K562 (cell line): ENCODE measurements around the gene SLC34A1. TPM values are rescaled to one million over a fixed set of nuclear protein-coding genes. Genes with fewer than 3 reads are reported as not detected.

Source experiments
- C11orf30 ChIP-seq: fragments of 450-650 bp; IDR thresholded peaks from 2 replicates; pipeline ENCODE4 v1.6.1; 2016; ENCODE audit warnings: low read depth, mild to moderate bottlenecking
- CBX1 ChIP-seq: sonication (generic); IDR thresholded peaks from 2 replicates; pipeline ENCODE4 v1.6.1; 2016; ENCODE audit warnings: antibody characterized with exemption, low read depth, mild to moderate bottlenecking
- ESRRA ChIP-seq: fragments of 450-650 bp; IDR thresholded peaks from 2 replicates; pipeline ENCODE4 v1.6.1; 2014; ENCODE audit warnings: low read depth, mild to moderate bottlenecking, moderate library complexity, borderline replicate concordance
- FOXA3 ChIP-seq, 2 experiments: fragments of 450-650 bp in 1 of 2; sonication (generic) in 1 of 2; formaldehyde crosslinking; IDR thresholded peaks in 1 of 2; conservative IDR thresholded peaks in 1 of 2; 2 replicates each; pipeline versions ENCODE4 v1.4.0 to v1.8.0; 2020 to 2022; ENCODE audit warnings: mild to moderate bottlenecking in 2 of 2, missing genetic modification reagents in 1 of 2
- GABPA ChIP-seq: fragments of 200-800 bp; sonication (Bioruptor generic); conservative IDR thresholded peaks from 2 replicates; pipeline ENCODE4 v1.6.1; 2016; ENCODE audit warnings: low read depth, missing genetic modification characterization, missing compliant biosample characterization
- GABPB1 ChIP-seq: sonication (generic); formaldehyde crosslinking; IDR thresholded peaks from 2 replicates; pipeline ENCODE4 v1.8.0; 2022; ENCODE audit warnings: mild to moderate bottlenecking, missing genetic modification reagents
- MCM3 ChIP-seq: fragments of 450-650 bp; IDR thresholded peaks from 2 replicates; pipeline ENCODE4 v1.6.1; 2016
- PHF8 ChIP-seq: fragments of 200-600 bp; sonication (generic); IDR thresholded peaks from 2 replicates; pipeline ENCODE4 v1.6.1; 2012; ENCODE audit warnings: mixed run types, mild to moderate bottlenecking, inconsistent platforms, low read length, moderate library complexity, borderline replicate concordance
- RBBP5 ChIP-seq: fragments of 200-600 bp; sonication (generic); IDR thresholded peaks from 2 replicates; pipeline ENCODE4 v1.6.1; 2012; ENCODE audit warnings: borderline replicate concordance, mild to moderate bottlenecking, low read length, control low read depth, inconsistent platforms; ENCODE audit not compliant: insufficient read depth, poor library complexity, severe bottlenecking
- SPI1 ChIP-seq: IDR thresholded peaks from 2 replicates; pipeline ENCODE4 v1.6.1; 2011; ENCODE audit warnings: low read depth, low read length, control low read depth, borderline replicate concordance
- ZC3H4 ChIP-seq: sonication (generic); formaldehyde crosslinking; IDR thresholded peaks from 2 replicates; pipeline ENCODE4 v1.9.0; 2021; ENCODE audit warnings: missing genetic modification reagents, borderline replicate concordance
- ZKSCAN8 ChIP-seq: fragments of 200-800 bp; sonication (Bioruptor generic); IDR thresholded peaks from 2 replicates; pipeline ENCODE4 v1.6.1; 2016; ENCODE audit warnings: missing genetic modification characterization, missing compliant biosample characterization
- ZNF143 ChIP-seq: sonication (generic); formaldehyde crosslinking; IDR thresholded peaks from 2 replicates; pipeline ENCODE4 v1.9.0; 2022; ENCODE audit warnings: mild to moderate bottlenecking, missing genetic modification reagents
- polyA plus RNA-seq, 8 experiments: library from polyadenylated mRNA; depleted of rRNA in 4 of 8; stranded (reverse) in 5 of 8; unstranded in 3 of 8; fragments of >200 nt; fragmentation: Nextera tagmentation in 2 of 8; fragmentation: Illumina TruSeq in 1 of 8; extraction: Ambion mirVana in 2 of 8; extraction: Trizol in 1 of 8; gene quantifications; 2 replicates each; pipeline versions ENCODE4 v1.2.1 to v1.2.3, GENCODE V29; 2011 to 2014; ENCODE audit warnings: inconsistent platforms in 1 of 8, missing spikeins in 1 of 8
- total RNA-seq, 7 experiments: library from RNA; depleted of rRNA in 6 of 7; stranded (reverse); fragments of >200 nt in 6 of 7; fragmentation: Illumina TruSeq in 2 of 7; extraction: Trizol in 2 of 7; gene quantifications; 2 replicates each; pipeline versions ENCODE4 v1.2.1 to v1.2.3, GENCODE V29; 2011 to 2021; ENCODE audit warnings: low replicate concordance in 1 of 7
- TF ChIP-seq, protein P1 (sequence below): sonication (generic); formaldehyde crosslinking; IDR thresholded peaks from 2 replicates; pipeline ENCODE4 v1.8.0; 2022; ENCODE audit warnings: mild to moderate bottlenecking, missing genetic modification reagents
- TF ChIP-seq, protein P2 (sequence below): fragments of 450-650 bp; IDR thresholded peaks from 2 replicates; pipeline ENCODE4 v1.6.1; 2016; ENCODE audit warnings: antibody characterized with exemption
- TF ChIP-seq, protein P3 (sequence below): fragments of 450-650 bp; formaldehyde crosslinking; IDR thresholded peaks from 2 replicates; pipeline ENCODE4 v1.4.0; 2020; ENCODE audit warnings: mild to moderate bottlenecking, moderate library complexity
- TF ChIP-seq, protein P4 (sequence below): fragments of 450-650 bp; formaldehyde crosslinking; IDR thresholded peaks from 2 replicates; pipeline ENCODE4 v1.4.0; 2020; ENCODE audit warnings: mild to moderate bottlenecking, moderate library complexity

SLC34A1 gene
- total and polyA plus RNA-seq, 9 of the 15 experiments (the other 6 are each of a cell fraction or from before 2014, with no cell fraction given), result not detected

DNA sequence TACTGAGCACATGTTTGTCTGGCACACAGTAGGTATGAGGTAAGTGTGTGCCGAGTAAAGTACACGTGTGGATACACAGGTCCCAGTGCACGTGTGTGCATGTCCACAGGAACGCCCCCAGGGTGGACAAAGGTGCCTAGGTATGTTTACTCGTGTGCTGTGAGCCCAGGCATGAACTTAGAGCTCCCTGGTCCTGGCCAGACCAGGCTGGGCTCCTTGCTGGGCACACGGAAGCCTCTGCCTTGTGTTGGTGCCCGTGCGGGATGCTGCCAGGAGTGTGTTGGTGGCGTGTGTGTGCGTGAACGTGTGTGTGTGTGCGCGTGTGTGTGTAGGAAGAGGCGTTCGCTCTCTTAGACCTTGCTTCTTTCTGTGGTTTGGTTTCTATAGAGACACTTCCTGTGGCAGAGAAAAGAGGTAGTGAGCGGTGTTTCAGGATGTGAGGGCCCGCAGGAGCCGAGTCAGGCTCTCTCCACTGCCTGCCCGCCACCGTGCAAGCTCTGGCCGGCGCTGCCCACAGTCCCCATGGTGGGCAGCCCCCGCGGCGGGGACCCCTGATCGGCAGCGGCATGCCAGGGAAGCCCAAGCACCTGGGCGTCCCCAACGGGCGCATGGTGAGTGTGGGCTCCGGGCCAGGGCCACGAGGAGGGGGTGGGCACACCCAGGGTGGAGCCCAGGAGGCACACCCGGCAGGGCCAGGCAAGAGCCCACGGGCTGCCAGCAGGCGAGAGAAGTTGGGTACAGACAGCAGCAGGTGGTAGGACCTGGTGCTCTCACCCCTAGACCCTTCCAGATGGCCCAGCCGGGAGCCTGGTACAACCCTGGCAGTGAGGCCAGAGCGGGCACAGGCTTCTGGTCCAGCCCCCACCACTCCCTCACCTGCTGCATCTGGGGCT is 26.5 kb upstream of the SLC34A1 start, which contains the start of gene RGS14 (continued):
- no peak for TF ChIP-seq ZKSCAN8 (CRISPR knock-in tag)
- no peak for TF ChIP-seq ZNF143
- TF ChIP-seq ESRRA, result peak; percentile 31; the same call in 1 of the 2 replicates
- TF ChIP-seq, protein P1, sequence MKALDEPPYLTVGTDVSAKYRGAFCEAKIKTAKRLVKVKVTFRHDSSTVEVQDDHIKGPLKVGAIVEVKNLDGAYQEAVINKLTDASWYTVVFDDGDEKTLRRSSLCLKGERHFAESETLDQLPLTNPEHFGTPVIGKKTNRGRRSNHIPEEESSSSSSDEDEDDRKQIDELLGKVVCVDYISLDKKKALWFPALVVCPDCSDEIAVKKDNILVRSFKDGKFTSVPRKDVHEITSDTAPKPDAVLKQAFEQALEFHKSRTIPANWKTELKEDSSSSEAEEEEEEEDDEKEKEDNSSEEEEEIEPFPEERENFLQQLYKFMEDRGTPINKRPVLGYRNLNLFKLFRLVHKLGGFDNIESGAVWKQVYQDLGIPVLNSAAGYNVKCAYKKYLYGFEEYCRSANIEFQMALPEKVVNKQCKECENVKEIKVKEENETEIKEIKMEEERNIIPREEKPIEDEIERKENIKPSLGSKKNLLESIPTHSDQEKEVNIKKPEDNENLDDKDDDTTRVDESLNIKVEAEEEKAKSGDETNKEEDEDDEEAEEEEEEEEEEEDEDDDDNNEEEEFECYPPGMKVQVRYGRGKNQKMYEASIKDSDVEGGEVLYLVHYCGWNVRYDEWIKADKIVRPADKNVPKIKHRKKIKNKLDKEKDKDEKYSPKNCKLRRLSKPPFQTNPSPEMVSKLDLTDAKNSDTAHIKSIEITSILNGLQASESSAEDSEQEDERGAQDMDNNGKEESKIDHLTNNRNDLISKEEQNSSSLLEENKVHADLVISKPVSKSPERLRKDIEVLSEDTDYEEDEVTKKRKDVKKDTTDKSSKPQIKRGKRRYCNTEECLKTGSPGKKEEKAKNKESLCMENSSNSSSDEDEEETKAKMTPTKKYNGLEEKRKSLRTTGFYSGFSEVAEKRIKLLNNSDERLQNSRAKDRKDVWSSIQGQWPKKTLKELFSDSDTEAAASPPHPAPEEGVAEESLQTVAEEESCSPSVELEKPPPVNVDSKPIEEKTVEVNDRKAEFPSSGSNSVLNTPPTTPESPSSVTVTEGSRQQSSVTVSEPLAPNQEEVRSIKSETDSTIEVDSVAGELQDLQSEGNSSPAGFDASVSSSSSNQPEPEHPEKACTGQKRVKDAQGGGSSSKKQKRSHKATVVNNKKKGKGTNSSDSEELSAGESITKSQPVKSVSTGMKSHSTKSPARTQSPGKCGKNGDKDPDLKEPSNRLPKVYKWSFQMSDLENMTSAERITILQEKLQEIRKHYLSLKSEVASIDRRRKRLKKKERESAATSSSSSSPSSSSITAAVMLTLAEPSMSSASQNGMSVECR (CRISPR knock-in tag), result 0 out of 2 replicates have a peak, but pooled peaks have one; percentile 34
- TF ChIP-seq ZC3H4, result 0 out of 2 replicates have a peak, but pooled peaks have one; percentile 59
- 0 out of 2 replicates have a peak, but pooled peaks have one; percentile 29 for TF ChIP-seq CBX1
- 0 out of 2 replicates have a peak, but pooled peaks have one; percentile 37 for TF ChIP-seq MCM3
- TF ChIP-seq, protein P2, sequence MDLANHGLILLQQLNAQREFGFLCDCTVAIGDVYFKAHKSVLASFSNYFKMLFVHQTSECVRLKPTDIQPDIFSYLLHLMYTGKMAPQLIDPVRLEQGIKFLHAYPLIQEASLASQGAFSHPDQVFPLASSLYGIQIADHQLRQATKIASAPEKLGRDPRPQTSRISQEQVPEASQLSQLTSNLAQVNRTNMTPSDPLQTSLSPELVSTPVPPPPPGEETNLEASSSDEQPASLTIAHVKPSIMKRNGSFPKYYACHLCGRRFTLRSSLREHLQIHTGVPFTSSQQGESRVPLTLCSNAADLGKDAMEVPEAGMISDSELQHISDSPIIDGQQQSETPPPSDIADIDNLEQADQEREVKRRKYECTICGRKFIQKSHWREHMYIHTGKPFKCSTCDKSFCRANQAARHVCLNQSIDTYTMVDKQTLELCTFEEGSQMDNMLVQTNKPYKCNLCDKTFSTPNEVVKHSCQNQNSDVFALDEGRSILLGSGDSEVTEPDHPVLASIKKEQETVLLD, result no peak
- TF ChIP-seq GABPB1, result peak; percentile 34
- peak; percentile 50; the same call in 1 of the 2 replicates for TF ChIP-seq PHF8
- TF ChIP-seq SPI1, result peak; percentile 81; the same call in 1 of the 2 replicates
- TF ChIP-seq FOXA3 (CRISPR knock-in tag; conservative IDR thresholded peaks at IDR 0.05 in 1 of 2, IDR thresholded peaks at IDR 0.05 in 1 of 2), result peak in 1 of 2 experiments; percentile 3; a peak in 1 of 4 replicates
- TF ChIP-seq, protein P3, sequence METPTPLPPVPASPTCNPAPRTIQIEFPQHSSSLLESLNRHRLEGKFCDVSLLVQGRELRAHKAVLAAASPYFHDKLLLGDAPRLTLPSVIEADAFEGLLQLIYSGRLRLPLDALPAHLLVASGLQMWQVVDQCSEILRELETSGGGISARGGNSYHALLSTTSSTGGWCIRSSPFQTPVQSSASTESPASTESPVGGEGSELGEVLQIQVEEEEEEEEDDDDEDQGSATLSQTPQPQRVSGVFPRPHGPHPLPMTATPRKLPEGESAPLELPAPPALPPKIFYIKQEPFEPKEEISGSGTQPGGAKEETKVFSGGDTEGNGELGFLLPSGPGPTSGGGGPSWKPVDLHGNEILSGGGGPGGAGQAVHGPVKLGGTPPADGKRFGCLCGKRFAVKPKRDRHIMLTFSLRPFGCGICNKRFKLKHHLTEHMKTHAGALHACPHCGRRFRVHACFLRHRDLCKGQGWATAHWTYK (CRISPR knock-in tag), result 0 out of 2 replicates have a peak, but pooled peaks have one; percentile 16
- peak; percentile 46 for TF ChIP-seq RBBP5
- TF ChIP-seq, protein P4, sequence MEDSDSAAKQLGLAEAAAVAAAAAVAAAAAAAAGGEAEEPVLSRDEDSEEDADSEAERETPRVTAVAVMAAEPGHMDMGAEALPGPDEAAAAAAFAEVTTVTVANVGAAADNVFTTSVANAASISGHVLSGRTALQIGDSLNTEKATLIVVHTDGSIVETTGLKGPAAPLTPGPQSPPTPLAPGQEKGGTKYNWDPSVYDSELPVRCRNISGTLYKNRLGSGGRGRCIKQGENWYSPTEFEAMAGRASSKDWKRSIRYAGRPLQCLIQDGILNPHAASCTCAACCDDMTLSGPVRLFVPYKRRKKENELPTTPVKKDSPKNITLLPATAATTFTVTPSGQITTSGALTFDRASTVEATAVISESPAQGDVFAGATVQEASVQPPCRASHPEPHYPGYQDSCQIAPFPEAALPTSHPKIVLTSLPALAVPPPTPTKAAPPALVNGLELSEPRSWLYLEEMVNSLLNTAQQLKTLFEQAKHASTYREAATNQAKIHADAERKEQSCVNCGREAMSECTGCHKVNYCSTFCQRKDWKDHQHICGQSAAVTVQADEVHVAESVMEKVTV (CRISPR knock-in tag), result no peak
- no peak for TF ChIP-seq C11orf30
- TF ChIP-seq GABPA (tag), result peak; percentile 80
